GM19372 (cell line): ENCODE results near the gene U2AF1L4.
"Not testable (repeated sequence)": the region's sequence is repeated elsewhere in the genome, so short reads cannot be mapped to it uniquely, and the experiment has no call there.

ENCODE experiments used
- ATAC-seq: cut with Tn5 transposase; IDR thresholded peaks from one replicate; pipeline ENCODE4 v1.9.1; 2021; ENCODE audit warnings: mild to moderate bottlenecking, low read depth, moderate library complexity; ENCODE audit not compliant: unreplicated experiment

U2AF1L4 gene

GRCh38 chr19:35781650-35782049, 36.4 kb upstream of the U2AF1L4 start:
- no peak for ATAC-seq

GRCh38 chr19:35780717-35781116, 35.5 kb upstream of the U2AF1L4 start:
- ATAC-seq: no peak

GRCh38 chr19:35780058-35780457, 34.8 kb upstream of the U2AF1L4 start:
- ATAC-seq: no peak

- no peak for ATAC-seq
Measured at GRCh38 chr19:35779033-35779432, 33.8 kb upstream of the U2AF1L4 start.

GRCh38 chr19:35777961-35778360, 32.7 kb upstream of the U2AF1L4 start:
- ATAC-seq: no peak

GRCh38 chr19:35777086-35777841, 32.0 kb upstream of the U2AF1L4 start:
- ATAC-seq: no peak

- ATAC-seq: no peak
Measured at GRCh38 chr19:35776102-35776788, 31.0 kb upstream of the U2AF1L4 start.

- peak; percentile 96 for ATAC-seq
Measured at GRCh38 chr19:35775298-35776101, 30.3 kb upstream of the U2AF1L4 start, which contains the start of gene ARHGAP33. ARHGAP33 (plus strand) TSS chr19:35775564; CDS start chr19:35775659, 95 bp downstream.

- no peak for ATAC-seq
Measured at GRCh38 chr19:35775046-35775297, 29.8 kb upstream of the U2AF1L4 start.

GRCh38 chr19:35774274-35775045, 29.2 kb upstream of the U2AF1L4 start:
- ATAC-seq: no peak

GRCh38 chr19:35773020-35773806, 28.0 kb upstream of the U2AF1L4 start:
- no peak for ATAC-seq

- ATAC-seq: not testable (repeated sequence)
Measured at GRCh38 chr19:35772362-35772761, 27.1 kb upstream of the U2AF1L4 start.

GRCh38 chr19:35768082-35768421, 22.8 kb upstream of the U2AF1L4 start:
- ATAC-seq: no peak

GRCh38 chr19:35767288-35768081, 22.3 kb upstream of the U2AF1L4 start:
- no peak for ATAC-seq

- no peak for ATAC-seq
Measured at GRCh38 chr19:35766571-35767104, 21.4 kb upstream of the U2AF1L4 start.

GRCh38 chr19:35764432-35765315, 19.5 kb upstream of the U2AF1L4 start:
- no peak for ATAC-seq

GRCh38 chr19:35760711-35761349, 15.6 kb upstream of the U2AF1L4 start:
- ATAC-seq: no peak
